Keratinocyte (primary cell): ENCODE results near the gene UBE2V1.

ENCODE experiments used
- EZH2 ChIP-seq: IDR thresholded peaks from one replicate; pipeline ENCODE4 v1.6.1; 2012; ENCODE audit warnings: inconsistent platforms, mild to moderate bottlenecking, low read length, moderate library complexity
- TF ChIP-seq, protein P1 (sequence below), 3 experiments: IDR thresholded peaks in 1 of 3; conservative IDR thresholded peaks in 1 of 3; optimal IDR thresholded peaks in 1 of 3; 2 replicates in 2 of 3; 3 replicates in 1 of 3; pipeline versions ENCODE3 to v1.5.1; 2011; ENCODE audit warnings: low read length in 3 of 3, mild to moderate bottlenecking in 3 of 3, moderate library complexity in 2 of 3, control low read depth in 1 of 3, inconsistent platforms in 1 of 3; ENCODE audit not compliant: insufficient read depth in 2 of 3; ENCODE audit errors: extremely low read depth in 1 of 3

DNA sequence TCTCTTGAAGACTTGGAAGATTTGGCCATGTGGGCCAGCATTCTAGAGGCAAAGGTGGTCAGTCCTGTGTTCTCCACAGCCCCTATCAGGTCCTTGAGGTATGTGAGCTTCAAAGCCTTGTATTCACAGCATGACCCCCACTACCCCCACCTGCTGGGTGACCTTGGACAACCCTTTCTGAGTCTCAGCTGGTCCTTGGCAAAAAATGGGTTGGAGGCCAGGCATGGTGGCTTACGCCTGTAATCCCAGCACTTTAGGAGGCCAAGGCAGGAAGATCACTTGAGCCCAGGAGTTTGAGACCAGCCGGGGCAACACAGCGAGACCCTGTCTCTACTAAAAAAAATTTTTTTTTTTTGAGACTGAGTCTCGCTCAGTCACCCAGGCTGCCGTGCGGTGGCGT lies 42.6 kb downstream of the UBE2V1 start:
- TF ChIP-seq, protein P1, sequence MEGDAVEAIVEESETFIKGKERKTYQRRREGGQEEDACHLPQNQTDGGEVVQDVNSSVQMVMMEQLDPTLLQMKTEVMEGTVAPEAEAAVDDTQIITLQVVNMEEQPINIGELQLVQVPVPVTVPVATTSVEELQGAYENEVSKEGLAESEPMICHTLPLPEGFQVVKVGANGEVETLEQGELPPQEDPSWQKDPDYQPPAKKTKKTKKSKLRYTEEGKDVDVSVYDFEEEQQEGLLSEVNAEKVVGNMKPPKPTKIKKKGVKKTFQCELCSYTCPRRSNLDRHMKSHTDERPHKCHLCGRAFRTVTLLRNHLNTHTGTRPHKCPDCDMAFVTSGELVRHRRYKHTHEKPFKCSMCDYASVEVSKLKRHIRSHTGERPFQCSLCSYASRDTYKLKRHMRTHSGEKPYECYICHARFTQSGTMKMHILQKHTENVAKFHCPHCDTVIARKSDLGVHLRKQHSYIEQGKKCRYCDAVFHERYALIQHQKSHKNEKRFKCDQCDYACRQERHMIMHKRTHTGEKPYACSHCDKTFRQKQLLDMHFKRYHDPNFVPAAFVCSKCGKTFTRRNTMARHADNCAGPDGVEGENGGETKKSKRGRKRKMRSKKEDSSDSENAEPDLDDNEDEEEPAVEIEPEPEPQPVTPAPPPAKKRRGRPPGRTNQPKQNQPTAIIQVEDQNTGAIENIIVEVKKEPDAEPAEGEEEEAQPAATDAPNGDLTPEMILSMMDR (optimal IDR thresholded peaks at IDR 0.05 in 1 of 3, IDR thresholded peaks at IDR 0.05 in 1 of 3, conservative IDR thresholded peaks at IDR 0.05 in 1 of 3; ENCODE audit: extremely low read depth in 1 of 3, insufficient read depth in 2 of 3, low read length in 3 of 3): no peak
- no peak for TF ChIP-seq EZH2
